CD4-positive, alpha-beta memory T cell (primary cell): Measurements from ENCODE around the gene TRAPPC10. TPM values are rescaled to one million over a fixed set of nuclear protein-coding genes. Genes with fewer than 3 reads are reported as not detected.

ENCODE experiments used
- CTCF ChIA-PET: fragments of 350-600 bp; sonication (Branson Sonifier 250); formaldehyde crosslinking; loops from one replicate; lab custom pipeline; 2021; ENCODE audit warnings: inconsistent platforms; ENCODE audit not compliant: partially characterized antibody; lab: Charles Lee
- POLR2A ChIA-PET: fragments of 350-600 bp; sonication (Branson Sonifier 250); formaldehyde crosslinking; loops from one replicate; lab custom pipeline; 2021; ENCODE audit not compliant: partially characterized antibody; lab: Charles Lee
- DNase-seq, 5 donors: peaks; one replicate each; pipeline versions ENCODE4 v3.0.0 to v3.0.0-alpha.2; 2020 to 2022; ENCODE audit warnings: mixed read lengths in 1 of 5
- H3K27ac ChIP-seq: one replicate; pipeline ENCODE4 v1.7.0; 2013; ENCODE audit warnings: low read depth, low read length
- H3K27me3 ChIP-seq: 2 replicates; pipeline ENCODE4 v1.7.0; 2013; ENCODE audit warnings: mild to moderate bottlenecking, low read length, moderate library complexity; ENCODE audit not compliant: insufficient read depth
- H3K36me3 ChIP-seq: 2 replicates; pipeline ENCODE4 v1.7.0; 2013; ENCODE audit warnings: mild to moderate bottlenecking, low read length, moderate library complexity; ENCODE audit not compliant: insufficient read depth
- H3K4me1 ChIP-seq: 2 replicates; pipeline ENCODE4 v1.7.0; 2013; ENCODE audit warnings: mild to moderate bottlenecking, low read length, moderate library complexity; ENCODE audit not compliant: insufficient read depth
- H3K4me3 ChIP-seq, 2 donors: one replicate each; pipeline ENCODE4 v1.7.0; 2013; ENCODE audit warnings: low read length in 2 of 2, mild to moderate bottlenecking in 1 of 2
- H3K9me3 ChIP-seq, 2 donors: one replicate each; pipeline ENCODE4 v1.7.0; 2013; ENCODE audit warnings: low read length in 2 of 2, control low read depth in 1 of 2; ENCODE audit not compliant: control insufficient read depth in 1 of 2
- H3K27ac Mint-ChIP-seq, 7 donors: one replicate each; pipeline ENCODE4 v1.8.0; 2020 to 2021; ENCODE audit warnings: mixed read lengths in 7 of 7, mild to moderate bottlenecking in 6 of 7, inconsistent platforms in 3 of 7, moderate library complexity in 3 of 7
- H3K27me3 Mint-ChIP-seq, 2 donors: one replicate each; pipeline ENCODE4 v1.8.0; 2020 to 2021; ENCODE audit warnings: mixed read lengths in 2 of 2
- H3K36me3 Mint-ChIP-seq, 2 donors: one replicate each; pipeline ENCODE4 v1.8.0; 2020 to 2021; ENCODE audit warnings: mixed read lengths in 2 of 2, inconsistent platforms in 1 of 2, mild to moderate bottlenecking in 1 of 2
- H3K4me1 Mint-ChIP-seq, 4 donors: one replicate each; pipeline ENCODE4 v1.8.0; 2020 to 2021; ENCODE audit warnings: mixed read lengths in 4 of 4, mild to moderate bottlenecking in 1 of 4
- H3K4me3 Mint-ChIP-seq, 8 donors: one replicate each; pipeline ENCODE4 v1.8.0; 2020 to 2021; ENCODE audit warnings: mixed read lengths in 8 of 8, mild to moderate bottlenecking in 7 of 8, moderate library complexity in 6 of 8, inconsistent platforms in 3 of 8
- H3K9me3 Mint-ChIP-seq, 8 donors: one replicate each; pipeline ENCODE4 v1.8.0; 2020 to 2021; ENCODE audit warnings: mixed read lengths in 8 of 8, mild to moderate bottlenecking in 5 of 8, inconsistent platforms in 3 of 8, moderate library complexity in 1 of 8
- intact Hi-C: fragments of 100-400 bp; cut with micrococcal nuclease; formaldehyde crosslinking; loops from one replicate; pipeline ENCODE4 v1.15.1; 2023
- polyA plus RNA-seq, 2 donors: library from polyadenylated mRNA; unstranded; fragments of 300-500 nt; fragmentation: Illumina TruSeq; gene quantifications; one replicate each; pipeline ENCODE4 v1.2.3, GENCODE V29; 2021
- total RNA-seq, 2 experiments: library from RNA; stranded (reverse); gene quantifications; one replicate each; pipeline ENCODE4 v1.2.3, GENCODE V29; 2021

The TRAPPC10 gene
- total and polyA plus RNA-seq, 4 experiments from 2014 or later: 17.7 to 95.5 (median 67.2) TPM

- H3K27me3 ChIP-seq: no peaks in the 10 kb centered on the region
- Mint-ChIP-seq H3K9me3 (no peaks in the 10 kb centered on the region), H3K27me3 (no peaks in the 10 kb centered on the region), H3K4me1 (peaks cover 53 to 96% (median 77%) of the 10 kb centered on the region in 4 donors), H3K27ac (peak overlapping the region; percentile 37 to 98 (median 79)), H3K36me3 (peaks cover 0 to 8% of the 10 kb centered on the region in 2 donors), H3K4me3 (peak overlapping the region in 4 of 8 donors; percentile 4 to 47 (median 22))
- intact Hi-C loops: no loop called here
- no peaks in the 10 kb centered on the region for H3K36me3 ChIP-seq
- peak overlapping the region; percentile 24 for H3K27ac ChIP-seq
- H3K9me3 ChIP-seq: no peaks in the 10 kb centered on the region
- POLR2A ChIA-PET: interaction anchor here (0.6 to 1.9 kb wide), 3 partner anchors 8 to 69 kb away, joined by 3 to 12 read pairs (median 4); partner anchors contain the start of gene TRAPPC10
- no peak overlapping the region for H3K4me3 ChIP-seq
- CTCF ChIA-PET: no interaction called here
- H3K4me1 ChIP-seq: peaks cover 93% of the 10 kb centered on the region
- no peak for DNase-seq
These were observed 9.0 kb downstream of the TRAPPC10 start for GRCh38 chr21:44021064-44021463.

GRCh38 chr21:44024257-44024656 lies 12.1 kb downstream of the TRAPPC10 start:
- no peak for DNase-seq
- ChIA-PET POLR2A (interaction anchor here (0.7 to 1.8 kb wide), 2 partner anchors 11 to 279 kb away, joined by 3 to 7 read pairs; partner anchors contain the start of gene TRAPPC10), CTCF (interaction anchor here (1.1 kb wide), 1 partner anchor 31 kb away, joined by 3 read pairs; no protein-coding TSS in a partner anchor)
- peak overlapping the region in 6 of 7 donors; percentile 4 to 76 (median 52) for H3K27ac Mint-ChIP-seq
- intact Hi-C loops: no loop called here
- H3K4me1 Mint-ChIP-seq: peaks cover 48 to 96% (median 76%) of the 10 kb centered on the region in 4 donors
- H3K27ac ChIP-seq: no peak overlapping the region
- H3K4me3 ChIP-seq: no peak overlapping the region
- H3K4me1 ChIP-seq: peaks cover 93% of the 10 kb centered on the region
- H3K27me3 Mint-ChIP-seq: no peaks in the 10 kb centered on the region
- H3K9me3 Mint-ChIP-seq: no peaks in the 10 kb centered on the region
- peak overlapping the region in 2 of 8 donors; percentile 4 to 26 for H3K4me3 Mint-ChIP-seq
- H3K36me3 Mint-ChIP-seq: peaks cover 13 to 19% of the 10 kb centered on the region in 2 donors
- H3K27me3 ChIP-seq: no peaks in the 10 kb centered on the region
- no peaks in the 10 kb centered on the region for H3K9me3 ChIP-seq
- no peaks in the 10 kb centered on the region for H3K36me3 ChIP-seq

GRCh38 chr21:44024887-44025353 lies 12.8 kb downstream of the TRAPPC10 start:
- Mint-ChIP-seq H3K9me3 (no peaks in the 10 kb centered on the region), H3K36me3 (peaks cover 13 to 17% of the 10 kb centered on the region in 2 donors), H3K4me1 (peaks cover 50 to 96% (median 75%) of the 10 kb centered on the region in 4 donors), H3K27ac (peak overlapping the region; percentile 31 to 92 (median 63)), H3K27me3 (no peaks in the 10 kb centered on the region), H3K4me3 (peak overlapping the region in 6 of 8 donors; percentile 16 to 69 (median 65))
- Histone ChIP-seq H3K27me3 (no peaks in the 10 kb centered on the region), H3K9me3 (no peaks in the 10 kb centered on the region), H3K36me3 (no peaks in the 10 kb centered on the region), H3K4me3 (no peak overlapping the region), H3K4me1 (peaks cover 93% of the 10 kb centered on the region), H3K27ac (no peak overlapping the region)
- ChIA-PET CTCF (no interaction called here), POLR2A (interaction anchor here (1.8 kb wide), 1 partner anchor 12 kb away, joined by 7 read pairs; the partner anchor contains the start of gene TRAPPC10)
- intact Hi-C loops: no loop called here
- DNase-seq: no peak

- H3K27ac ChIP-seq: no peak overlapping the region
- H3K36me3 Mint-ChIP-seq: peaks cover 13 to 28% of the 10 kb centered on the region in 2 donors
- peak overlapping the region in 1 of 8 donors; percentile 13 for H3K4me3 Mint-ChIP-seq
- H3K27me3 ChIP-seq: no peaks in the 10 kb centered on the region
- peaks cover 13% of the 10 kb centered on the region for H3K36me3 ChIP-seq
- no peaks in the 10 kb centered on the region for H3K9me3 Mint-ChIP-seq
- H3K27ac Mint-ChIP-seq: no peak overlapping the region
- no peaks in the 10 kb centered on the region for H3K27me3 Mint-ChIP-seq
- intact Hi-C loops: loop anchor here (2.0 kb wide), 1 partner anchor 15 kb away; the partner anchor contains the start of gene TRAPPC10
- ChIA-PET CTCF (no interaction called here), POLR2A (interaction anchor here (0.8 kb wide), 1 partner anchor 56 kb away, joined by 3 read pairs; no protein-coding TSS in a partner anchor)
- DNase-seq: no peak
- no peaks in the 10 kb centered on the region for H3K9me3 ChIP-seq
- H3K4me3 ChIP-seq: no peak overlapping the region
- peaks cover 45 to 79% (median 63%) of the 10 kb centered on the region in 4 donors for H3K4me1 Mint-ChIP-seq
- H3K4me1 ChIP-seq: peaks cover 83% of the 10 kb centered on the region
These were observed 15.6 kb downstream of the TRAPPC10 start for GRCh38 chr21:44027607-44028286.

- POLR2A ChIA-PET: interaction anchor here (0.6 to 0.8 kb wide), 2 partner anchors 9 to 55 kb away, joined by 3 read pairs; no protein-coding TSS in a partner anchor
- H3K27ac Mint-ChIP-seq: peak overlapping the region in 3 of 7 donors; percentile 57 to 87 (median 72)
These were observed 16.2 kb downstream of the TRAPPC10 start for GRCh38 chr21:44028287-44028659.

GRCh38 chr21:44029460-44030087 lies 17.5 kb downstream of the TRAPPC10 start:
- CTCF ChIA-PET: no interaction called here
- Mint-ChIP-seq H3K36me3 (peaks cover 24 to 40% of the 10 kb centered on the region in 2 donors), H3K9me3 (no peaks in the 10 kb centered on the region), H3K27me3 (no peaks in the 10 kb centered on the region), H3K27ac (peak overlapping the region in 5 of 7 donors; percentile 10 to 64 (median 43)), H3K4me1 (peaks cover 40 to 64% (median 52%) of the 10 kb centered on the region in 4 donors), H3K4me3 (no peak overlapping the region)
- Histone ChIP-seq H3K27me3 (no peaks in the 10 kb centered on the region), H3K27ac (no peak overlapping the region), H3K4me3 (no peak overlapping the region), H3K4me1 (peaks cover 67% of the 10 kb centered on the region), H3K9me3 (no peaks in the 10 kb centered on the region), H3K36me3 (peaks cover 29% of the 10 kb centered on the region)
- POLR2A ChIA-PET: interaction anchor here (1.6 kb wide), 1 partner anchor 34 kb away, joined by 3 read pairs; no protein-coding TSS in a partner anchor
- no peak for DNase-seq
- intact Hi-C loops: no loop called here

More at GRCh38 chr21:44028287-44028659, 16.2 kb downstream of the TRAPPC10 start:
- Mint-ChIP-seq H3K9me3 (no peaks in the 10 kb centered on the region), H3K36me3 (peaks cover 16 to 33% of the 10 kb centered on the region in 2 donors), H3K4me1 (peaks cover 43 to 76% (median 60%) of the 10 kb centered on the region in 4 donors), H3K27me3 (no peaks in the 10 kb centered on the region), H3K4me3 (peak overlapping the region in 1 of 8 donors; percentile 27)
- H3K4me3 ChIP-seq: no peak overlapping the region
- no peak overlapping the region for H3K27ac ChIP-seq
- CTCF ChIA-PET: no interaction called here
- peaks cover 19% of the 10 kb centered on the region for H3K36me3 ChIP-seq
- intact Hi-C loops: no loop called here
- no peaks in the 10 kb centered on the region for H3K27me3 ChIP-seq
- DNase-seq: no peak
- peaks cover 80% of the 10 kb centered on the region for H3K4me1 ChIP-seq
- no peaks in the 10 kb centered on the region for H3K9me3 ChIP-seq
